MCF 10A (cell line): Measurements from ENCODE around the gene PVRIG. TPM values are rescaled to one million over a fixed set of nuclear protein-coding genes. Genes with fewer than 3 reads are reported as not detected.
A peak's percentile ranks its signal among the peaks of the same experiment; 100 is the strongest.

ENCODE experiments used
- BruUV-seq: library from RNA; stranded (reverse); fragments of 400-500 nt; replicated peaks from 2 replicates; lab custom pipeline; 2021; lab: Mats Ljungman, UMichigan
- CTCF ChIA-PET: fragments of 300-600 bp; sonication (Branson Sonifier 250); formaldehyde crosslinking; extraction: SDS; loops from one replicate; lab custom pipeline; 2021; ENCODE audit warnings: antibody characterized with exemption, inconsistent platforms; lab: Yijun Ruan, JAX
- POLR2A ChIA-PET: fragments of 300-600, 350-650 bp; sonication (Branson Sonifier 250); formaldehyde crosslinking; extraction: SDS; loops from one replicate; lab custom pipeline; 2020; ENCODE audit warnings: antibody characterized with exemption, inconsistent platforms; lab: Yijun Ruan, JAX
- DNase-seq: peaks from one replicate; pipeline ENCODE4 v3.0.0-alpha.2; 2018; ENCODE audit not compliant: unreplicated experiment
- H3K27ac Mint-ChIP-seq: one replicate; pipeline ENCODE4 v1.8.0; 2022; ENCODE audit warnings: mild to moderate bottlenecking, low read depth, mixed read lengths; ENCODE audit not compliant: unreplicated experiment
- H3K27me3 Mint-ChIP-seq: one replicate; pipeline ENCODE4 v1.8.0; 2022; ENCODE audit warnings: mixed read lengths; ENCODE audit not compliant: insufficient read depth, unreplicated experiment
- H3K36me3 Mint-ChIP-seq: one replicate; pipeline ENCODE4 v1.8.0; 2022; ENCODE audit warnings: mild to moderate bottlenecking, moderate library complexity, mixed read lengths; ENCODE audit not compliant: insufficient read depth, unreplicated experiment
- H3K4me1 Mint-ChIP-seq: one replicate; pipeline ENCODE4 v1.8.0; 2022; ENCODE audit warnings: mixed read lengths; ENCODE audit not compliant: insufficient read depth, unreplicated experiment
- H3K4me3 Mint-ChIP-seq: one replicate; pipeline ENCODE4 v1.8.0; 2022; ENCODE audit warnings: mild to moderate bottlenecking, moderate library complexity, mixed read lengths; ENCODE audit not compliant: unreplicated experiment
- H3K9me3 Mint-ChIP-seq: one replicate; pipeline ENCODE4 v1.8.0; 2022; ENCODE audit warnings: mixed read lengths; ENCODE audit not compliant: unreplicated experiment
- CTCF ChIP-seq: fragments of 200-600 bp; IDR thresholded peaks from one replicate; pipeline ENCODE4 v1.8.0; 2022; ENCODE audit warnings: antibody characterized with exemption, mild to moderate bottlenecking; ENCODE audit not compliant: unreplicated experiment
- intact Hi-C: fragments of 100-400 bp; cut with micrococcal nuclease; formaldehyde crosslinking; loops from 2 replicates; pipeline ENCODE4 v1.14.1; 2022
- total RNA-seq: library from RNA; stranded (reverse); gene quantifications from 2 replicates; pipeline ENCODE4 v1.2.3, GENCODE V29; 2022

Gene PVRIG
- total RNA-seq, 1 experiment from 2014 or later: not detected

- no peak overlapping the region for H3K4me3 Mint-ChIP-seq
- CTCF ChIA-PET: no interaction called here
- TF ChIP-seq CTCF: no peak
- no peaks in the 10 kb centered on the region for H3K36me3 Mint-ChIP-seq
- peaks cover 14% of the 10 kb centered on the region for H3K27me3 Mint-ChIP-seq
- no peak overlapping the region for H3K27ac Mint-ChIP-seq
- POLR2A ChIA-PET: no interaction called here
- peaks cover 18% of the 10 kb centered on the region for H3K4me1 Mint-ChIP-seq
- BruUV-seq: no TSS peak
- intact Hi-C loops: no loop called here
- DNase-seq: no peak
- no peaks in the 10 kb centered on the region for H3K9me3 Mint-ChIP-seq
These were observed 45.8 kb upstream of the PVRIG start for GRCh38 chr7:100173806-100174495.

- CTCF ChIA-PET: no interaction called here
- no peak overlapping the region for H3K4me3 Mint-ChIP-seq
These were observed 45.2 kb upstream of the PVRIG start for GRCh38 chr7:100174582-100174981.

GRCh38 chr7:100175296-100175935 lies 44.3 kb upstream of the PVRIG start:
- DNase-seq: no peak
- H3K36me3 Mint-ChIP-seq: no peaks in the 10 kb centered on the region
- intact Hi-C loops: no loop called here
- no TSS peak for BruUV-seq
- H3K27me3 Mint-ChIP-seq: peaks cover 8% of the 10 kb centered on the region
- ChIA-PET POLR2A (interaction anchor here (0.8 to 0.9 kb wide), 2 partner anchors 15 to 16 kb away, joined by 3 to 4 read pairs; no protein-coding TSS in a partner anchor), CTCF (no interaction called here)
- peak overlapping the region; percentile 47 for H3K4me3 Mint-ChIP-seq
- no peaks in the 10 kb centered on the region for H3K9me3 Mint-ChIP-seq
- H3K4me1 Mint-ChIP-seq: peaks cover 15% of the 10 kb centered on the region
- no peak for TF ChIP-seq CTCF
- H3K27ac Mint-ChIP-seq: no peak overlapping the region

More at GRCh38 chr7:100174582-100174981, 45.2 kb upstream of the PVRIG start:
- no peak for DNase-seq
- intact Hi-C loops: no loop called here
- no peak overlapping the region for H3K27ac Mint-ChIP-seq
- no TSS peak for BruUV-seq
- POLR2A ChIA-PET: no interaction called here
- H3K4me1 Mint-ChIP-seq: peaks cover 18% of the 10 kb centered on the region
- TF ChIP-seq CTCF: no peak
- H3K36me3 Mint-ChIP-seq: no peaks in the 10 kb centered on the region
- no peaks in the 10 kb centered on the region for H3K9me3 Mint-ChIP-seq
- H3K27me3 Mint-ChIP-seq: peaks cover 14% of the 10 kb centered on the region
